K562 (cell line): ENCODE measurements around the gene RCN2. TPM values are rescaled to one million over a fixed set of nuclear protein-coding genes. Genes with fewer than 3 reads are reported as not detected.

Experiments
- ATAC-seq: fragments of 200-7000 bp; cut with Tn5 transposase; 3 replicates; pipeline ENCODE4 v1.9.1; 2020; ENCODE audit warnings: moderate library complexity
- BruUV-seq: library from RNA; stranded (reverse); fragments of 400-500 nt; replicated peaks from 2 replicates; lab custom pipeline; 2021; lab: Mats Ljungman, UMichigan
- CTCF ChIA-PET: fragments of 300-600 bp; formaldehyde crosslinking; extraction: SDS; loops from one replicate; lab custom pipeline; 2021; ENCODE audit warnings: low intra/inter-chr PET ratio; lab: Yijun Ruan, JAX
- POLR2A ChIA-PET: fragments of 300-600, 350-650 bp; sonication (Branson Sonifier 250); formaldehyde crosslinking; extraction: SDS; loops from one replicate; lab custom pipeline; 2021; ENCODE audit warnings: antibody characterized with exemption, inconsistent platforms; lab: Yijun Ruan, JAX
- DNase-seq, 4 experiments: peaks; one replicate each; pipeline versions ENCODE4 v3.0.0 to v3.0.0-alpha.2; 2011 to 2018; ENCODE audit warnings: low spot score in 3 of 4, mixed read lengths in 3 of 4; ENCODE audit errors: extremely low read depth in 1 of 4
- FAIRE-seq: peaks from 2 replicates; lab custom pipeline; 2011; peaks lifted over from hg19 to GRCh38; lab: Jason Lieb, UNC
- H2AFZ ChIP-seq: 2 replicates; pipeline ENCODE4 v1.6.0; 2011; ENCODE audit warnings: low read depth, low read length, control low read depth, inconsistent platforms
- H3K27ac ChIP-seq: fragments of 200-600 bp; 3 replicates; pipeline ENCODE4 v1.8.0; 2011; ENCODE audit warnings: low read depth, mild to moderate bottlenecking, control low read depth, inconsistent platforms, low read length, moderate library complexity, mixed read lengths; ENCODE audit errors: extremely low read depth
- H3K27me3 ChIP-seq, 2 experiments: fragments of 300-600 bp in 1 of 2; 2 replicates in 1 of 2; 3 replicates in 1 of 2; pipeline versions ENCODE4 v1.6.0 to v1.8.0; 2011; ENCODE audit warnings: inconsistent platforms in 2 of 2, low read length in 2 of 2, mild to moderate bottlenecking in 1 of 2, mixed read lengths in 1 of 2, moderate library complexity in 1 of 2; ENCODE audit not compliant: control insufficient read depth in 2 of 2, insufficient read depth in 2 of 2
- H3K36me3 ChIP-seq: fragments of 300-600 bp; 3 replicates; pipeline ENCODE4 v1.8.0; 2011; ENCODE audit warnings: mild to moderate bottlenecking, low read length, inconsistent platforms; ENCODE audit not compliant: control insufficient read depth, insufficient read depth
- H3K4me1 ChIP-seq, 2 experiments: fragments of 200-600 bp in 1 of 2; replicated peaks in 1 of 2; 2 replicates in 1 of 2; 3 replicates in 1 of 2; pipeline versions ENCODE4 v1.5.1 to v1.8.0; 2011; ENCODE audit warnings: inconsistent platforms in 2 of 2, low read length in 2 of 2, mild to moderate bottlenecking in 1 of 2, mixed read lengths in 1 of 2, moderate library complexity in 1 of 2; ENCODE audit not compliant: control insufficient read depth in 2 of 2, insufficient read depth in 2 of 2
- H3K4me2 ChIP-seq: 2 replicates; pipeline ENCODE4 v1.6.1; 2011; ENCODE audit warnings: low read length, control low read depth, inconsistent platforms, mixed read lengths; ENCODE audit not compliant: insufficient read depth
- H3K4me3 ChIP-seq: fragments of 200-600 bp; sonication (generic), shearing (Covaris generic); 2 replicates; pipeline ENCODE4 v1.5.1; 2016; ENCODE audit warnings: control low read depth, inconsistent platforms
- H3K79me2 ChIP-seq: fragments of 200-600 bp; 3 replicates; pipeline ENCODE4 v1.8.0; 2011; ENCODE audit warnings: low read length, inconsistent platforms; ENCODE audit not compliant: control insufficient read depth, insufficient read depth
- H3K9ac ChIP-seq, 2 experiments: 2 replicates each; pipeline versions ENCODE4 v1.6.0 to v1.6.1; 2011; ENCODE audit warnings: low read depth in 2 of 2, low read length in 2 of 2, control low read depth in 1 of 2, inconsistent platforms in 1 of 2, mild to moderate bottlenecking in 1 of 2, mixed read lengths in 1 of 2; ENCODE audit not compliant: insufficient read depth in 1 of 2
- H3K9me1 ChIP-seq: one replicate; pipeline ENCODE4 v1.6.0; 2011; ENCODE audit warnings: inconsistent platforms, mild to moderate bottlenecking, low read length, moderate library complexity; ENCODE audit not compliant: control insufficient read depth, insufficient read depth
- H3K9me3 ChIP-seq: replicated peaks from 2 replicates; pipeline ENCODE4 v1.5.1; 2011; ENCODE audit warnings: low read depth, low read length, inconsistent platforms; ENCODE audit not compliant: control insufficient read depth, insufficient read depth
- H4K20me1 ChIP-seq: replicated peaks from 2 replicates; pipeline ENCODE4 v1.6.1; 2011; ENCODE audit warnings: low read length, inconsistent platforms, mixed read lengths; ENCODE audit not compliant: control insufficient read depth, insufficient read depth
- CEBPZ ChIP-seq: fragments of 150-350 bp; IDR thresholded peaks from 2 replicates; pipeline ENCODE4 v1.6.1; 2014; ENCODE audit warnings: low read depth, mild to moderate bottlenecking, low read length, borderline replicate concordance
- FOXP1 ChIP-seq: sonication (generic); formaldehyde crosslinking; IDR thresholded peaks from 2 replicates; pipeline ENCODE4 v1.8.0; 2022; ENCODE audit warnings: mild to moderate bottlenecking, missing genetic modification reagents
- KLF13 ChIP-seq: fragments of 450-650 bp; IDR thresholded peaks from 2 replicates; pipeline ENCODE4 v1.6.1; 2016; ENCODE audit warnings: missing genetic modification characterization, low read depth, mild to moderate bottlenecking, missing compliant biosample characterization, moderate library complexity, borderline replicate concordance
- NFRKB ChIP-seq: fragments of 450-650 bp; IDR thresholded peaks from 2 replicates; pipeline ENCODE4 v1.6.1; 2016; ENCODE audit warnings: low read depth
- POLR2G ChIP-seq: fragments of 200-400 bp; formaldehyde crosslinking; IDR thresholded peaks from 2 replicates; pipeline ENCODE4 v1.6.1; 2017; ENCODE audit warnings: low read depth, mild to moderate bottlenecking, antibody characterized with exemption, low read length, moderate library complexity
- ZNF143 ChIP-seq: sonication (generic); formaldehyde crosslinking; IDR thresholded peaks from 2 replicates; pipeline ENCODE4 v1.9.0; 2022; ENCODE audit warnings: mild to moderate bottlenecking, missing genetic modification reagents
- ZNF316 ChIP-seq: fragments of 450-650 bp; IDR thresholded peaks from 2 replicates; pipeline ENCODE4 v1.6.1; 2016
- ZNF518B ChIP-seq: fragments of 250-450 bp; sonication (Bioruptor Pico); IDR thresholded peaks from 2 replicates; pipeline ENCODE4 v1.5.0; 2021; ENCODE audit warnings: mild to moderate bottlenecking, moderate library complexity
- WGBS: fragments of 100-300 bp; shearing (Covaris generic); methylation state at CpG from one replicate; pipeline ENCODE4 v1.1.6; 2016; ENCODE audit warnings: low coverage, mixed read lengths; ENCODE audit not compliant: insufficient coverage; ENCODE audit errors: missing lambda C conversion rate; 5-methylcytosine and 5-hydroxymethylcytosine counted together
- in situ Hi-C: fragments of 300-500 bp; cut with MboI; formaldehyde crosslinking; loops from 4 replicates; pipeline ENCODE4 v1.15.0; 2018; ENCODE audit warnings: inconsistent platforms, mixed read lengths
- intact Hi-C: fragments of 100-400 bp; cut with micrococcal nuclease; formaldehyde crosslinking; loops from 2 replicates; pipeline ENCODE4 v1.14.2; 2022
- polyA plus RNA-seq, 8 experiments: library from polyadenylated mRNA; depleted of rRNA in 4 of 8; stranded (reverse) in 5 of 8; unstranded in 3 of 8; fragments of >200 nt; fragmentation: Nextera tagmentation in 2 of 8; fragmentation: Illumina TruSeq in 1 of 8; extraction: Ambion mirVana in 2 of 8; extraction: Trizol in 1 of 8; gene quantifications; 2 replicates each; pipeline versions ENCODE4 v1.2.1 to v1.2.3, GENCODE V29; 2011 to 2014; ENCODE audit warnings: inconsistent platforms in 1 of 8, missing spikeins in 1 of 8
- total RNA-seq, 7 experiments: library from RNA; depleted of rRNA in 6 of 7; stranded (reverse); fragments of >200 nt in 6 of 7; fragmentation: Illumina TruSeq in 2 of 7; extraction: Trizol in 2 of 7; gene quantifications; 2 replicates each; pipeline versions ENCODE4 v1.2.1 to v1.2.3, GENCODE V29; 2011 to 2021; ENCODE audit warnings: low replicate concordance in 1 of 7
- TF ChIP-seq, protein P1 (sequence below): fragments of 450-650 bp; IDR thresholded peaks from 2 replicates; pipeline ENCODE4 v1.6.1; 2014; ENCODE audit warnings: low read depth, mild to moderate bottlenecking, moderate library complexity, borderline replicate concordance

The RCN2 gene
- total and polyA plus RNA-seq, 9 of the 15 experiments (the other 6 are each of a cell fraction or from before 2014, with no cell fraction given): 20.9 to 63.6 (median 52.8) TPM

GRCh38 chr15:76941636-76942035 is 10.1 kb downstream of the RCN2 start:
- no peak for DNase-seq
- H3K9me3 ChIP-seq: no peaks in the 10 kb centered on the region
- in situ Hi-C loops (no loop called here), intact Hi-C loops (no loop called here)
- no peaks in the 10 kb centered on the region for H3K79me2 ChIP-seq
- ChIA-PET POLR2A (interaction anchor here (0.5 to 0.8 kb wide), 4 partner anchors 91 to 1026 kb away, joined by 3 to 4 read pairs (median 3); no protein-coding TSS in a partner anchor), CTCF (no interaction called here)
- no peak overlapping the region for H3K4me2 ChIP-seq
- H3K4me3 ChIP-seq: no peak overlapping the region
- H3K36me3 ChIP-seq: peaks cover 48% of the 10 kb centered on the region; the same call in 2 of the 3 replicates
- H3K9me1 ChIP-seq: no peaks in the 10 kb centered on the region
- no peak overlapping the region for H3K27ac ChIP-seq
- BruUV-seq: no TSS peak
- H4K20me1 ChIP-seq: no peaks in the 10 kb centered on the region; the same call in 1 of the 2 replicates
- WGBS: 96% methylated on average over 2 of the region's 2 CpGs
- H3K9ac ChIP-seq: no peak overlapping the region
- no peaks in the 10 kb centered on the region for H3K4me1 ChIP-seq
- no peak overlapping the region for H2AFZ ChIP-seq
- FAIRE-seq: peak; percentile 73
- no peak for ATAC-seq
- no peaks in the 10 kb centered on the region for H3K27me3 ChIP-seq
- TF ChIP-seq, protein P1, sequence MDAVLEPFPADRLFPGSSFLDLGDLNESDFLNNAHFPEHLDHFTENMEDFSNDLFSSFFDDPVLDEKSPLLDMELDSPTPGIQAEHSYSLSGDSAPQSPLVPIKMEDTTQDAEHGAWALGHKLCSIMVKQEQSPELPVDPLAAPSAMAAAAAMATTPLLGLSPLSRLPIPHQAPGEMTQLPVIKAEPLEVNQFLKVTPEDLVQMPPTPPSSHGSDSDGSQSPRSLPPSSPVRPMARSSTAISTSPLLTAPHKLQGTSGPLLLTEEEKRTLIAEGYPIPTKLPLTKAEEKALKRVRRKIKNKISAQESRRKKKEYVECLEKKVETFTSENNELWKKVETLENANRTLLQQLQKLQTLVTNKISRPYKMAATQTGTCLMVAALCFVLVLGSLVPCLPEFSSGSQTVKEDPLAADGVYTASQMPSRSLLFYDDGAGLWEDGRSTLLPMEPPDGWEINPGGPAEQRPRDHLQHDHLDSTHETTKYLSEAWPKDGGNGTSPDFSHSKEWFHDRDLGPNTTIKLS: no peak
- no peak for TF ChIP-seq POLR2G
- TF ChIP-seq CEBPZ: no peak
- no peak for TF ChIP-seq FOXP1 (CRISPR knock-in tag)
- TF ChIP-seq ZNF143 (CRISPR knock-in tag): no peak
- TF ChIP-seq NFRKB: no peak
- TF ChIP-seq ZNF316: no peak
- no peak for TF ChIP-seq ZNF518B (CRISPR knock-in tag)
- TF ChIP-seq KLF13 (tag): no peak
